Measurements from ENCODE around the gene FAM43A. TPM values are rescaled to one million over a fixed set of nuclear protein-coding genes. Genes with fewer than 3 reads are reported as not detected.
A peak's percentile ranks its signal among the peaks of the same experiment; 100 is the strongest.

FAM43A gene
- total RNA-seq, 1 experiment from 2014 or later = 1.3 TPM

- BruUV-seq (replicated peaks) = no TSS peak
- POLR2A ChIA-PET = interaction anchor here (0.8 to 4.8 kb wide), 10 partner anchors 9 to 869 kb away, joined by 3 to 64 read pairs (median 12); partner anchors contain the start of genes ACAP2, FAM43A, PPP1R2 and XXYLT1
- CTCF ChIA-PET = interaction anchor here (1.1 to 6.0 kb wide), 6 partner anchors 9 to 597 kb away, joined by 3 to 66 read pairs (median 18); partner anchors contain the start of gene XXYLT1
- Mint-ChIP-seq H3K4me3 (ENCODE audit: unreplicated experiment) (no peak overlapping the region), H3K36me3 (ENCODE audit: insufficient read depth, unreplicated experiment) (peaks cover 10% of the 10 kb centered on the region), H3K27me3 (ENCODE audit: insufficient read depth, unreplicated experiment) (no peaks in the 10 kb centered on the region), H3K4me1 (ENCODE audit: insufficient read depth, unreplicated experiment) (peaks cover 22% of the 10 kb centered on the region), H3K9me3 (ENCODE audit: unreplicated experiment) (no peaks in the 10 kb centered on the region), H3K27ac (ENCODE audit: low read depth, unreplicated experiment) (no peak overlapping the region)
- intact Hi-C loops (cut with micrococcal nuclease) = no loop called here
- no peak for DNase-seq (ENCODE audit: unreplicated experiment)
- no peak for TF ChIP-seq CTCF (IDR thresholded peaks at IDR 0.05; ENCODE audit: unreplicated experiment)
These were observed 11.9 kb upstream of the FAM43A start for GRCh38 chr3:194673761-194674160.

- H3K4me1 Mint-ChIP-seq (ENCODE audit: insufficient read depth, unreplicated experiment) = peaks cover 22% of the 10 kb centered on the region
- peaks cover under 1% of the 10 kb centered on the region for H3K36me3 Mint-ChIP-seq (ENCODE audit: insufficient read depth, unreplicated experiment)
- H3K4me3 Mint-ChIP-seq (ENCODE audit: unreplicated experiment) = peak overlapping the region; percentile 29
- no peak overlapping the region for H3K27ac Mint-ChIP-seq (ENCODE audit: low read depth, unreplicated experiment)
- no peaks in the 10 kb centered on the region for H3K27me3 Mint-ChIP-seq (ENCODE audit: insufficient read depth, unreplicated experiment)
- BruUV-seq (replicated peaks) = no TSS peak
- intact Hi-C loops (cut with micrococcal nuclease) = no loop called here
- CTCF ChIA-PET = interaction anchor here (0.6 to 6.0 kb wide), 12 partner anchors 11 to 1915 kb away, joined by 3 to 66 read pairs (median 3); partner anchors contain the start of gene XXYLT1
- POLR2A ChIA-PET = interaction anchor here (0.8 to 4.8 kb wide), 7 partner anchors 10 to 596 kb away, joined by 3 to 37 read pairs (median 3); partner anchors contain the start of genes FAM43A and XXYLT1
- TF ChIP-seq CTCF (IDR thresholded peaks at IDR 0.05; ENCODE audit: unreplicated experiment) = no peak
- no peaks in the 10 kb centered on the region for H3K9me3 Mint-ChIP-seq (ENCODE audit: unreplicated experiment)
- DNase-seq (ENCODE audit: unreplicated experiment) = peak; percentile 52
These were observed 10.5 kb upstream of the FAM43A start for GRCh38 chr3:194675081-194675640.

GRCh38 chr3:194675680-194676079, 10.0 kb upstream of the FAM43A start:
- TF ChIP-seq CTCF (IDR thresholded peaks at IDR 0.05; ENCODE audit: unreplicated experiment) = no peak
- Mint-ChIP-seq H3K36me3 (ENCODE audit: insufficient read depth, unreplicated experiment) (no peaks in the 10 kb centered on the region), H3K4me1 (ENCODE audit: insufficient read depth, unreplicated experiment) (peaks cover 22% of the 10 kb centered on the region), H3K4me3 (ENCODE audit: unreplicated experiment) (peak overlapping the region; percentile 29), H3K9me3 (ENCODE audit: unreplicated experiment) (no peaks in the 10 kb centered on the region), H3K27me3 (ENCODE audit: insufficient read depth, unreplicated experiment) (no peaks in the 10 kb centered on the region), H3K27ac (ENCODE audit: low read depth, unreplicated experiment) (no peak overlapping the region)
- POLR2A ChIA-PET = interaction anchor here (0.8 to 4.8 kb wide), 7 partner anchors 10 to 595 kb away, joined by 3 to 37 read pairs (median 3); partner anchors contain the start of genes FAM43A and XXYLT1
- intact Hi-C loops (cut with micrococcal nuclease) = no loop called here
- peak; percentile 37 for DNase-seq (ENCODE audit: unreplicated experiment)
- BruUV-seq (replicated peaks) = no TSS peak
- CTCF ChIA-PET = interaction anchor here (0.6 to 6.0 kb wide), 7 partner anchors 10 to 595 kb away, joined by 3 to 66 read pairs (median 3); partner anchors contain the start of gene XXYLT1

GRCh38 chr3:194676471-194676870, 9.2 kb upstream of the FAM43A start:
- TF ChIP-seq CTCF (IDR thresholded peaks at IDR 0.05; ENCODE audit: unreplicated experiment) = no peak
- Mint-ChIP-seq H3K4me3 (ENCODE audit: unreplicated experiment) (no peak overlapping the region), H3K36me3 (ENCODE audit: insufficient read depth, unreplicated experiment) (no peaks in the 10 kb centered on the region), H3K4me1 (ENCODE audit: insufficient read depth, unreplicated experiment) (peaks cover 17% of the 10 kb centered on the region), H3K27me3 (ENCODE audit: insufficient read depth, unreplicated experiment) (no peaks in the 10 kb centered on the region), H3K9me3 (ENCODE audit: unreplicated experiment) (no peaks in the 10 kb centered on the region), H3K27ac (ENCODE audit: low read depth, unreplicated experiment) (no peak overlapping the region)
- POLR2A ChIA-PET = interaction anchor here (0.8 kb wide), 1 partner anchor 194 kb away, joined by 3 read pairs; no protein-coding TSS in a partner anchor
- no peak for DNase-seq (ENCODE audit: unreplicated experiment)
- intact Hi-C loops (cut with micrococcal nuclease) = no loop called here
- BruUV-seq (replicated peaks) = no TSS peak
- CTCF ChIA-PET = interaction anchor here (0.6 to 0.7 kb wide), 2 partner anchors 584 to 672 kb away, joined by 3 read pairs; no protein-coding TSS in a partner anchor
